GM19372 (cell line): Measurements from ENCODE around the gene NIPAL4.
"Not testable (repeated sequence)": the region's sequence is repeated elsewhere in the genome, so short reads cannot be mapped to it uniquely, and the experiment has no call there.

Source experiments
- ATAC-seq: cut with Tn5 transposase; IDR thresholded peaks from one replicate; pipeline ENCODE4 v1.9.1; 2021; ENCODE audit warnings: mild to moderate bottlenecking, low read depth, moderate library complexity; ENCODE audit not compliant: unreplicated experiment

NIPAL4 gene

DNA sequence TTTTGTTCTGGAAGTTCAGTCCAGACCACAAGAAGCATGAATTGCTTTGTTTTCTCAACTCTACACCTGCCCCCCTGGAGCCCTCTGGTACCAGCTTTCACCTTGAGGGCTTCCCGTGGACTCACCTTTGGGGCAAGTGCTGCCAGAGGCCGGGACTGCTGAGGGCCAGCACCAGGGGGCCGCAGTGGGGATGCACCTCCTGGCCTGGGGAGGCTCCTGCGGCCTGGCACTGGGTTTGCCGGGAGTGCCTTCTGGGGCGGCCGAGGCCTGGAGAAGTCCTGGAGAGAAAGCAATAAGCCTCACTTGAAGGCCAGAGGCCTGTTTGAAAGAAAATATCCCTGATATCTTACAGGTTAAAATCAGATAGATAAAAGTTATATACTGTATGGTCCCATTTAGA lies 21.7 kb downstream of the NIPAL4 start:
- ATAC-seq, result no peak

DNA sequence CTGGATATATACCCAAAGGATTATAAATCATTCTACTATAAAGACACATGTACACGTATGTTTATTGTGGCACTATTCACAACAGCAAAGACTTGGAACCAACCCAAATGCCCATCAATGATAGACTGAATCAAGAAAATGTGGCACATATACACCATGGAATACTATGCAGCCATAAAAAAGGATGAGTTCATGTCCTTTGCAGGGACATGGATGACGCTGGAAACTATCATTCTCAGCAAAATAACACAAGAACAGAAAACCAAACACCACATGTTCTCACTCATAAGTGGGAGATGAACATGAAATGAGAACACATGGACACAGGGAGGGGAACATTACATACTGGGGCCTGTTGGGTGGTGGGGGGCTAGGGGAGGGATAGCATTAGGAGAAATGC lies 22.7 kb downstream of the NIPAL4 start:
- ATAC-seq, result not testable (repeated sequence)

DNA sequence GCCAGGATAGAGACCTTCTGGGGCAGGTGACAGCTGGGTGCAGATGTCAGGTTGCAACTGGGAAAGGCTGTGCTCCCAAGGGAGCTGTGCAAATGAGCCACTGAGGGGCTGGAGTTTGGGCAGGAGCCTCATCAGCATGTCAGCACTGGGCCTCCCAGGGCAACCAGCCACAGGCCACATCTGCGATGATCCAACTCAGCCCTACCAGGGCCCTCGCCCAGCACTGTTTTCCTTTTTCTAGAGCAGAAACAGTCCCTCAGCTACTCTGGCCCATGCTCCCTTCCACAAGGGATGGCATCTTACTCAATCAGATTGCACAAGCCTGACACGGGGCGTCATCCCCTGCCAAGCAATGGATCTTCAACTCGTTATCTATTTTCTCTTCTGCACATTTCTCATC lies 24.8 kb downstream of the NIPAL4 start:
- no peak for ATAC-seq

DNA sequence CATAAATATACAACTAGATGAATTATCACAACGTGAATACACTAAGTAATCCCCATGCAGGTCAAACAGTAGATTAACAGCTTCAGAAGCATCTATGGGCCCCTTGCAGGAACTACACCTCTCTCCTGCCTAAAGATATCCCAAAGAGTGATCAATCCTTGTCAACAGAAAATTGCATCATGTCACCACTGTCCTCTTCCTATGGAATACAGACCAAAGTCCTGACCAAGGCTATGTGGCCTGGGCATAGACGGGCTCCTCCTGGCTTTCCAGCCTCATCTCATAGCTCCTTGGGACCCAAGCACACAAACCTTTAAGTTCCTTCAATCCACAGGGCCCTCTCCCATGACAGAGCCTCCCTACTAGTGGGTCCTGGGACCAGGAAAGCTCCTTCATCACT lies 25.3 kb downstream of the NIPAL4 start:
- ATAC-seq, result no peak

DNA sequence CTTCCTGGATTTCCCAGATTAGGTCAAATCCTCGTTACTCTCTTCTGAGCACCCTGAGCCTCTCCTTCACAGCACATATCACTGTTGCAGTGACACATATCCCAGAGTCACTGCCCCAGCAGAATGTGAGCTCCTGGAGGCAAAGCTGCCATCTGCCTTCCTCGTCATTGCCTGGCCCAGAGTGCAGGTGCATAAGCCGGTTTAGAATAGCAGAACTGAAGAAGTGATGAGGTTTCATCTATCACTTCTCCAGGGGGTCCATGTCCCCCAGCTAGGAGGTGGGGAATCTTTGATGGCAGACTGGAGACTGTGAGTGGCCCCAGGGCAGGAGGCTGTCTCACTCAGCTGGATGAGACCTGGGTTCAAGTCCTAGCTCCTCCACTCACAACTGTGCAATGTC lies 25.8 kb downstream of the NIPAL4 start:
- peak; percentile 30 for ATAC-seq

DNA sequence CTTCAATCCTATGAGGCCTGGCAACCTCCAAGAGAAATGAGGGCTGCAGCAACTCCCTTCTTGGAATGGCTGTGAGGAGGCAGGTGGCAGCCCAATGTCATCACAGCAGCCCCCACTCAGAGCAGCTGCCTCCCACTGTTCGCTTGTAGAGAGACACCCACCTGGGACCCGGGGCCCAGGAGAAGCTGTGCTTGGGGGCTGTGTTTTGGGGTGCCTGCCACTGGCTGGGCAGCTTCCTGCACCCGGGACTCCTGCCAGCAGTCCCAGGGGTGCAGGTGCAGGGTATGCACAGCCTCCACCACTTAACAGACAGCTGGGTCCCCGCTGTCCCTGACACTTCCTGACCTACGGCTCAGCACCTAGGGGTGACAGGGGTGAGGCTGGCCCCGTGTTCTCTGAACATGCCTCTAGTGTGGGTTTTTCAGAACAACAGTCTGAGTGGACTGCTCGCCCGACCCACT lies 26.2 kb downstream of the NIPAL4 start:
- peak; percentile 43 for ATAC-seq

DNA sequence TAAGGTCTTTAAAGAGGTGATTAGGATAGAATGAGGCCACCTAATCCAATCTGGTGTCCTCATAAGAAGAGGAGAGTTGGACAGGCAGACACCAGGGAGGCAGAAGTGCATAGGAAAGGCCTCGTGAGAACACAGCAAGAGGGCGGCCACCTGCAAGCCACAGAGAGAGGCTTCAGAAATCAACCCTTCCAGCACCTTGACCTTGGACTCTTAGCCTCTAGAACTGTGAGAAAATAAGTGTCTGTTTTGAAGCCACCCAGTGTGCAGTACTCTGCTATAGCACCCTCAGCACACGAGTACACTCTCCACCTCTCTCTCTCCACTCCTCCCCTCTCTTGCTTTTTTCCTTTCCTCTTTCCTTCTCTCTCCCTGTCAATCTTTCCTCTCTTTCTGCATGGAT lies 26.8 kb downstream of the NIPAL4 start:
- peak; percentile 50 for ATAC-seq

DNA sequence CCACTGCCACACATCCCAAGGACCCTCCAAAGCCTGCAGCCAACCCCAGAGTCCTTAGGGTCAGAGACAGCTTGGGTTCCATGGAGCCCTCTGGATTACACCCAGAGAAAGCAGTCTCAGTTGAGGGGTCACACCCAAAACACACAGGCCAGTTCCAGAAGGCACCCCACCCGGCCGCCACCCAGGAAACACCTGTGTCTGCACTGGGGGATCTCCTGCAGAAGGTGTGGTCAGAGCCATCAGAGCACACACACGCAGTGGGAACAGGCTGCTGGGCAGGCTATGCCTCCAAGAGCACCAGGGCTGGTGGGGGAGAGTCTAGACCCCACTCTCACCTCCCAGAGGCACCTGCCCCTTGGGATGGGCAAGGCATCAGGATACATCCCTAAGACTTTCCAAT lies 27.3 kb downstream of the NIPAL4 start:
- ATAC-seq, result no peak

DNA sequence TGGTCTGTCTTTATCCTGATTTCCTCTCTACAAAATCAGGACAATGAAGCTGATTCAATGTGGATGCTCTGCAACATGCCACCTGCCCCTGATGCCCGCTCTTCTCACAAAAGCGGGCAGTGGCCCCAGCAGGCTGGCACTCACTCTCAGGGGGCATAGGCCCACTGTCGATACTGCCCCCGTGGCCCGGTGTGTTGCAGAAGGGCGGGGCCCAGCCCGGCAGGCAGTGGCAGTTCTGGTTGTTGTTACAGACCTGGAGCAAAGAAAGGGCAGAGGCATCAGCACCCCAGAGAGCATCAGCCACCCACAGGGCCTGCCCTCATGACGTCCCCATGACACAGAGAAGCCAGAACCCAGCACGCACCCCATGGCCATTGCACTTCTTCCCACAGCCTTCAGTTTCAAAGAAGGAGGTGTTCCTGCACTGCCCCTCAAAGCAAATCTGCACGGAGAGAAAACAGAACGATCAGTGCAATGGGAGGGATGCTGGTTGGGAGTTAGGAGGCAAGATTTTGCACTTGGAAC lies 31.5 kb downstream of the NIPAL4 start:
- no peak for ATAC-seq

DNA sequence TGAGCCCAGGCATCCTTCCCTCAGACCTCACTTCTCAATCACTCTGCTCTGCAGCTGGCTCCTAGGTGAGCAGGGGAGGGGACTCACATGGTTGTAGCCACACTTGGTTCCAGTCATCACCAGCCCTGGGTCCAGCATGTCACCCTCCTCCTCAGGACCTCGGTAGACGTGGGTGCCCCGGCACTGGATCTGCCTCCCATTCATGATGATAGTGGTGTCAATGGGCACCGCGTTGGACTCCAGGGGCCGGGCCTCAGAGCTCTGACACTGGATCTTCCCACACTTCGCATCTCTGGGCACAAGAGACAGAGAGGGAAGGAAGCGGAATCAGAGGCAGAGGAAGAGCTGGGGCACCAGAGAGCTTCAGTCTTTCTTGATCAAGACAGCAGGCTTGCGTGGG lies 32.9 kb downstream of the NIPAL4 start:
- no peak for ATAC-seq

DNA sequence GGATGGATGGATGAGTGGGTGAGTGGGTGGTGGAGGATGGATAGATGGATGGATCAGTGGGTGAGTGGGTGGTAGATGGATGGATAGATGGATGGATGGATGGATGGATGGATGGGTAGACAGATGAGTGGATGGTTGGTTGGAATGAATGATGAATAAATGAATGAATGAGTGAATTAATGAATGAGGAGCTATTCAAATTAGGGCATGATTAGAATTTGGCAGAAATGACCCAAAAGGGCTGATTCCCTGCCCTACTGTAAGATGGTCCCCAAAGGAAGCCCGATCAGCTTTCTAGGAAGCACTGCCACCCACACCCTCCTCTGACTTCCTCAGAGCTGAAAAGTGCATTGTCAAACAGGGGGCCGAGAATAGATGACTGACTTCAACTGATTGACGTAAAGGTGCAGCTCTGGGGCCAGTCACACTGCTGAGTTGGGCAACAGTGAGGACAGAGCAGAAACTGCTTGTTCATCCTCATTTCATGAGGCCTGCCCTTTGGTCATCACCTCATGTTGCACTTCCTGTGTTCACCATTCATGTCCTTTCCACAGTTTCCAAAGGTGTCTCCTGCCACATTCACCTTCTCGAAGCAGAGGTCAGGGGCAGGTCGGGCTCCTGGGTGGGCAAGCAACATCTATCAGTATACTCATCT lies 34.3 kb downstream of the NIPAL4 start:
- no peak for ATAC-seq

DNA sequence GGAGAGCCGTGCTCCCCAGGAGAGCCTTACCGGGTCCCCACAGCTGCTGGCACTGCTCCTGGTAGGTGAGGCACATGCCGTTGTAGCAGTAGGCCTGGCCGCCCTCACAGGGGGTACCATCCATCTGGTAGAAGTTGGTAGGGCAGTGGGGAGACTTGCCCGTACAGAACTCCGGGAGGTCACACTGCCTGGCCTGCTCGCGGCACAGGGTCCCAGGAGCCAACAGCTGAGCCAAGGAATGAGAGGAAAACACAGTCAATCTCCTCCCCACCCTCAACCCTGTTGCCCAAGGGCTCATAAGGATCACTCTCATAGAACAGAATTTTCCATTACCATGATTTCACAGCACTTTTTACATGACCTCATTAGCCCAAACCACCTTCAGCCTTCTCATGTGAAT lies 36.9 kb downstream of the NIPAL4 start:
- ATAC-seq, result no peak

DNA sequence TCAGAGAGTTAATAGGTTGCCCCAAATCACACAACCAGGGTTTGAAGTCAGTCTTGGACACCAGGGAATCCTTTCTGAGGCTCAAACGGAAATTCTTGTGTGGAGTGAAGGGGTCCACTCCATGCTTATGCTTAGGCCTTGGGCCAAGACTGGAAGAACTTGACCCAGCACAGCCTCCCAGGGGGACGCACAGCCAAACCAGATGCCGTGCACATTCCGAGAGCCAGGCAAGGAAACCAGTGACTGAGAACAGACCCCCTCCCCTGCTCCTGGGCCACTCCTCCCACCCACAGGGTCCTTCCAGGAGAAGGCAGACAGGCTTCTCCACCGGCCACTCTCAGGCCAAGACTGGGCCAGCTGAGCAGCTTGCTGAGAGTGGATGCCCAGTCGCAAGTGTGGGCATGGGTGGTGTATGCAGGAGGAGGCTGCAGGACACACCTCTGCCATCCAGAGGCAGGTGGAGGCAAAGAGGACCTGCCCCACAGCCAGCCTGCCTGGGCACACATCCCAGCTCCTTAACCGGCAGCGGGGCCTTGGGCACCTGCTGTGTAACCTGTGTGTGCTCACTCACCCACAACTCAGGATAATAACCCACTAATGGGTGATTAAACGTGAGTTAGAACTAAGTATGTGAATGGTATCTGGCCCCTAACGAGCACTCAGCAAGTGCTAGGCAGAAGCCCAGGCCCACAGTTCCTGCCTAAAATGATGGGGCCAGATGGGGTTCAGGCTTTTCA lies 38.0 kb downstream of the NIPAL4 start:
- ATAC-seq, result no peak

DNA sequence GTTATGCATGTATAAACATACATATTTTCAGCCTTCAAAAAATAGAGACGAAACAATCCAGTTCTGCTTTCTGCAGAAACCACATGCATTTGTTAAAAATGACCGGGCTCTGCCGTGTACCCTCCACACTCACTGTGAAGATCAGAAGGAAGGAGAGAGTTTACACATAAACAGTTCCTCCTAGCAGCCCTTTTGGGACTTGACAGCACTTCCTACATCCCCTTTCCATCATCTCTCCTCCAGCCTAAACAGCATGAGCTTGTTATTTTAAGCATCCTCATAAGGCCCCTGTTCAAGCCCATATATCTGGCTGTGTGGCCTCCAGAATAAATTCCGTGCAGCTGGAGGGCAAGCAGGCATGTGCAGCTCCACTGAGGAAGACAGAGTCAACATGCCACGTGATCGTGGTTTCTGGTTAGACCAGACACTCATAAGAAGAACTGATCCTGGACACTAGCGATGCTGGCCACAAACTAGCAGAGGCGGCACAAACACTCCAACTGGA lies 42.2 kb downstream of the NIPAL4 start:
- peak; percentile 75 for ATAC-seq

DNA sequence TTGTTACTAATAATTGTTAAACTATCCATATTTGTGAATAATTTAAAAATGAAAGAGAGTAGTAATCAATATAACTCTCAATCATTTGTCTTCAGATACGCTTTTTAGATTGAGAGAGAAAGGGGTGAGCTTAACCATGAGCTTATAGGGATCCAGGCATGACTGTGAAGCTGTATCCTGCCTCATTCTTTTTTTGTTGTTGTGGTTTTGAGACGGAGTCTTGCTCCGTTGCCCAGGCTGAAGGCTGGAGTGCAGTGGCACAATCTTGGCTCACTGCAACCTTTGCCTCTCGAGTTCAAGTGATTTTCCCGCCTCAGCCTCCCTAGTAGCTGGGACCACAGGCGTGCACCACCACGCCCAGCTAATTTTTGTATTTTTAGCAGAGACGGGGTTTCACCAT lies 44.0 kb downstream of the NIPAL4 start:
- no peak for ATAC-seq

DNA sequence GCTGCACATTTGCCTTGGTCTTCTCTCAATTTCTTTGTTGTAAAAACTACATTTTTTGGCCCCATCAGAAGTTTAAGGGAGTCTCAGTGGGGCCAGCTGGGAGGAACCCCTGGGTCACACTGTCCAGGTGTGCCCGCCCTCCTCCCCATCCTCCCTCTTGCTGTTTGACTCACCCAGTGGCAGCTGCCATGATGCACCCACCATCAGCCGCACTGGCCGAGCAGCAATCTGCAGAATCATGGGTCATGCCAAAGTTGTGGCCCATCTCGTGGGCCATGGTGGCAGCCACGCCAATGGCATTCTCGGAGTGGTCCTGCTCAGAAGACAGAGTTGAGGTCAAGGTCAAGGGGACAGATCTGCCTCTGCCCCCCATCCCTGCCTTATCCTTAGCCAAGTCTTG lies 45.5 kb downstream of the NIPAL4 start:
- no peak for ATAC-seq

DNA sequence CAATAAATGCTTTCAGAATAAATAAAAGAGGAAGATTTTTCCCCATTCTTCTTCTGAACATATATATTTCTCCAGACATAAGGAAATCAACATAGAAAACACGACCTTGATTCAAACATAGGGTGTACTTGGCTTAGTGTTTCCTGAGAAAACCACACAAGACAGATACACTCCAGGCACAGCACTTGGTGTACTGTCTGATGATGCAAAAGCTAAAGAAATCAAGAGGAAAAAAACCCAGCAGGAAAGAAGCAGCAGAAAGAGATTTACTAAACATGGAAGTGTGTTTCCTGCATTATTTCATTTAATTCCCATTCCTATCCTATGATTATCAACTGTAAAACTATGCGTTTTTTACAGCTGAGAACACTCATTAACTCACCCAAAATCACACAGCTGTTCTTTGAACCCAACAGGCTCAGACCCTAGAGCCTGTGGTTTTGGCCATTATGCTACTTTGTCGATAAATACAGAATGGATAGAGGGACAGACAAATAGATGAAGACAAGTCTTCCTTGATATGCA lies 46.1 kb downstream of the NIPAL4 start:
- no peak for ATAC-seq

DNA sequence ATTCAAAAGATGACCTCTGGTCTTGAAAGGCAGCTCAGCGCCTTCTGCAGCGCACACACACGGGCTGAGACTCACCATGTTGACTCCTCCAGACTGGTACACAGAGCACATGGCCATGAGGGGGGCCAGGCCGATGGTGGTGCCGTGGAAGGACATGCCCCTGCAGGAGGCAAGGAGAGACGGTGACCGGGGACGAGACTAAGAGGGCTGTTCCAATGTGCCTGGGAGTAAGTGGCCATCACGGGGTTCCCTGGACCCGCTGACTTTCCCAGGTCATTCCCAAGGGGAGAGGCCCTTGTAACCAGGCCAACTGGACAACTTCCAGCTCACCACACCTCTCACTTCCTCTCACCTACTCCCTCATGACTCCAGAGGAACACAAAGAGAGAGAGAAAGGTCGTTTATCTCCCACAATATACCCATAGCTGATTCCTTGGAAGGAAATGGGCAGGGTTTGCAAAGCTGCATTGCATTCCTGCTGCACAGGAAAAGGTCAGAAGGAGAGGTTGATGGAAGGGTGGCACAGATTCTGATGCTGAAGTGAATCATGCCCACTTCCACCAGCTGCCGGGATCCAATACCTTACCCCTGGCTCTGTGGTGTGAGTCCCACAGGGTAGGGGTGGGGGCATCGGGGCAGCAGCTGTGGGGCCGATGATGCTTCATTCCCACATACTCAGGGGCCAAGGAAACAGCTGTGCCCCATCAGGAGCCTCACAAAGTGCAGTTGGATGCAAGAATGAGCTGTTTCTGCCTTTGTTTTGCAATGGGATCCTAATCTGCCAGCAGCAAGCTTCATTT lies 47.2 kb downstream of the NIPAL4 start:
- no peak for ATAC-seq

DNA sequence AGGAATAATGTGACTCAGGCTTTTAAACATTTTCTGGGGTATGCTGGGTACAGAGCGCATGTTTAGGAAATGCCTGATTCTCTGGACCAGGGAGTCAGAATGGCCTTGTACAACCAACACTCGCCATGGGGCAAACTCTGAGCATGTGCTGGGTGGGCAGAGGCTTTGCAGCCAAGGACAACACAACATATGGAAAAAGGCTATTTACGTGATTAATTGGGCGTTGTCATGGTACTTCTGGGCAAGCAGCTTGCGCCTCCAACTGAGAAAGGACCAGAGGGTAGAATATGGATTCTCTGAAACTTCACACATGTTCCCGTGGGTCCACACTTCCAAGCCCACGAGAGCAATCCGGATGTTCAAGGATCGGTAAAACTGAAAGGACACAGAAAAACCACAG lies 49.1 kb downstream of the NIPAL4 start:
- no peak for ATAC-seq

DNA sequence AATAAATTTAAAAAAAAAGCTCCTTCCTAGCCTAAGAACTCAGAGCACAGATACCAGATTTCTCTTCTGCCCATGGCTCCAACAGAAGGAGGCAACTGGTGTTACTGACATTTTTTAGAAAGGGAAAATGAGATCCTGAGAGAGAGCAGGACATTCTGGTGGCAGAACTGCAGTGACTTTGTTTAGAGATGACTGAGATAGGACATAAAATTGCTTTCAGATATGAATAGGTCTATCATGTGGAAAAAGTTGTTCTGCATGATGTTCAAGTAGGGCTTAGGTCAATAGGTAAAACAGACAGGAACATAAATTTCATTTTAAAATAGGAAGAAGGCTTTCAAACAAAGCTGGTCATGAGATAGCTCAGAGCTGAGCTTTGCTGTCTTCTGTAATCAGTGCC lies 49.6 kb downstream of the NIPAL4 start:
- ATAC-seq, result no peak

DNA sequence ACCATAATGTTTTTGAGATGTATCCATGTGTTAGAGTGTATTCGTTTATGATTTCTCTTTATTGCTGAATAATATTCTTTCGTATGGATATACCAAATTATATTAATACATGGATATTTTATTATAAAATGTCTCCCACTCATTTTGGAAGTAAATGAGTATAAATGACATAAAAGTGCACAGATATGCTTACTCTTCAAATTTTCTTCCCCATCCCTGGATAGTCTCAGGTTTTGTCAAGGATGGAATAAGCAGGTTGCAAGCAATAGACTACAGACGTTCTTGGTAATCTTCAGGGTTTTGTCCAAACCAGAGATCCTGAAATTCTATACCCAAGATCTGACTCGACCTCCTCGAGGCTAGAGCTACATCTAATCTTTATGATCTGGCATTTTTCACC lies 50.7 kb downstream of the NIPAL4 start:
- no peak for ATAC-seq
